HG03108 (cell line): ENCODE measurements around the gene NFAM1.

ENCODE experiments used
- ATAC-seq: cut with Tn5 transposase; IDR thresholded peaks from one replicate; pipeline ENCODE4 v1.9.1; 2021; ENCODE audit warnings: moderate library complexity; ENCODE audit not compliant: unreplicated experiment

The NFAM1 gene, protein sequence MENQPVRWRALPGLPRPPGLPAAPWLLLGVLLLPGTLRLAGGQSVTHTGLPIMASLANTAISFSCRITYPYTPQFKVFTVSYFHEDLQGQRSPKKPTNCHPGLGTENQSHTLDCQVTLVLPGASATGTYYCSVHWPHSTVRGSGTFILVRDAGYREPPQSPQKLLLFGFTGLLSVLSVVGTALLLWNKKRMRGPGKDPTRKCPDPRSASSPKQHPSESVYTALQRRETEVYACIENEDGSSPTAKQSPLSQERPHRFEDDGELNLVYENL

DNA sequence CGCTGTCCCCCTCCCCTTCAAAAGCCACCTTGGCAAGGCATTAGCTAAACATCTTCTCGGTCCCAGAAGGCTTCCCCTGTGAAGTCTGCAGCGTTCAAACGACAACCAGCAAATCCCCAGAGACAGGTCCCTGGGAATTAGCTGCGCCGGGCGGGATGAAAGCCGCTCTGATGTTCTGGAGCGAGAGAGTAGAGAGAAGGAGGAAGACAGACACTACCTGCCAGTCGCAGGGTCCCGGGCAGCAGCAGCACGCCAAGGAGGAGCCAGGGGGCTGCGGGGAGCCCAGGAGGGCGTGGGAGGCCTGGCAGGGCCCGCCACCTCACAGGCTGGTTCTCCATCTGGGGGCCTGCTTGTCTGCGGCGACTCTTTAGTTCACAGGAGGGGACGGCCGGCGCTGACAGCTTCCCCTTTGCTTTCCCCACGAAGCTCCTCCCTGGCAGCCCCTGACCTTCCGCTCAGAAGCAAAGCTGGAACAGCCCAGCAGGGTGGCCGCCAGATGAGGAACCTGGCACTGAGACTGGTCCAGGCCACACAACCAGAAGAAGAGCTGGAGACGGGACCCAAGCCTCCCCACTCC, at the start of gene NFAM1:
Gene NFAM1, minus strand, starts transcription at position 384 of the 577 bp plus-strand sequence. Its CDS starts 46 bp downstream, at position 338.
- no peak for ATAC-seq

DNA sequence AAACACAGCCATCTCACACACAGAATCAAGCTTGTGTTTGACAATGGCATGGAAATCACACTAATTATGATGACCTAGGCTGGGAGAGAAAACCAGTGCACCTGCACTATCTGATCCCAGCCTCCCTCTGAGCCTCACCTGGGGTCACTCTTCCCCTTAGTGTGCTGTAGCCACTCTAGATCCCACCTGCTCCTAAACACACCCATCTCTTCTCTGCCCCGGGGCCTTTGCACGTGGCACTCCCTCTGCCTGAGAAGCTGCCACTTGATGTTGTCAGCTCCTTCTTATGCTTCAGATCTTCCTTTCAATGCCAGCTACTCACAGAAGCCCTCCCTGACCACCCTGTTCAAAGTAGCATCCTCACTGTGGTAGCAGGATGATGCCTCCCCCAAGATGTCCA, 42.9 kb upstream of the NFAM1 start:
- no peak for ATAC-seq

DNA sequence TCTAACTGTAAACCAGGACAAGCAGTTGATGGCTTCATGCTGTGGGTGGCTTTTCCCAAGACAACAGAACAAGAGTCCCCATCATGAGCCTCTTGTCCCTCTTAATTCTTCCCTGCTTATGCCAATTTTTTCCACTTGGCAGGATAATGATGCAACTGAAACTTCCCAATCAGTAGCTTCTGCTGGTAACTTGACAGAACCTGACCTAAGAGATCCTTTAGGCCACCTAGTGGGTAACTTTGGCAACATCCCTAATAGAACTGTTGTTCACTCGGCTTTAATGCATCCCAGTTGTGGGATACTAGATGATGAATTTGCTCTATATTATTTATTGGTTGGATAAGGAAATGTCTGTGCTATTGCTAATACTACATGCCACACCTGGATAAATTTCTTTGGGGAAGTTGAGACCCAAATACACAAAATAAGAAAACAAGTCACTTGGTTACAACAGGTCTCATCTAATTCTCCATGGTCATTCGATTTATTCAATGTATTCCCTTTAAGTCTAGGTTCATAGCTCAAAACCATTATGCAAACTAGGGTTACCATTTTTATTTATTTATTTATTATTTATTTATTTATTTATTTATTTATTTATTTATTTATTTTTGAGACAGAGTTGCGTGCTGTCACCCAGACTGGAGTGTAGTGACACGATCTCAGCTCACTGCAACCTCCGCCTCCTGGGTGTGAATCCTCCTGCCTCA, 41.4 kb upstream of the NFAM1 start:
- no peak for ATAC-seq

DNA sequence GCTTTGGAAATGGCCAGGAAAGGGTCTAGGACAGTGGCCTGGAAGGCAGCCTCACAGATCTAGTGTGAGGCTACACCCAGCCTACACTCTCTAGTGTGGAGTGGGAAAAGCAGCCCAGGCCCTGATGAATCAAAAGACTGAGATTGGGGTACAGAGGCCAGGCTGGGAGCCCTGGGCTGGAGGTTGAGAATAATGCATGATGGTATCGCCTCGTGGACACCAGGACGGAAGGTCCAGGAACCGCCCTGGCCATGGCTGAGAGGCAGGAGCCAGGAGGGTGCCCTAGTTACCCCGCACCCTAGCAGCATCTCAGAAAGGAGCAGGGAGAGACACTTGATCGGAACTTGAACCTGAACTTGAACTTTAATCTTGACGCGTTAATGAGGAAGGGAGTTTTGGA, 40.5 kb upstream of the NFAM1 start:
- ATAC-seq: no peak

DNA sequence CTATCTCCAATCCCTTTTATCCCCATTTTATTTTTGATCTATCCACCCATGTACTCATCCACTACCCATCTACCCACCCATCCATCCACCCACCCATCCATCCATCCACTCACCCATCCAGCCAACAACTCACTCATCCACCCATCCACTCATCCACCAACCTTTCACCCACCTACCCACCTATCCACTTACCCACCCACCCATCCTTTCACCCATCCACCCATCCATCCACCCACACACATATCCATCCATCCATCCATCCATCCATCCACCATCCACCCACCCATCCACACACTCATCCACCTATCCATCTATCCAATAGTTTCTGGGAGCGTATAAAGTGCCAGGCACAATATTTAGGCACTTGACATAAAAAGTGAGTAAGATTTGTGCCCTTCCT, 39.2 kb upstream of the NFAM1 start:
- ATAC-seq: no peak

DNA sequence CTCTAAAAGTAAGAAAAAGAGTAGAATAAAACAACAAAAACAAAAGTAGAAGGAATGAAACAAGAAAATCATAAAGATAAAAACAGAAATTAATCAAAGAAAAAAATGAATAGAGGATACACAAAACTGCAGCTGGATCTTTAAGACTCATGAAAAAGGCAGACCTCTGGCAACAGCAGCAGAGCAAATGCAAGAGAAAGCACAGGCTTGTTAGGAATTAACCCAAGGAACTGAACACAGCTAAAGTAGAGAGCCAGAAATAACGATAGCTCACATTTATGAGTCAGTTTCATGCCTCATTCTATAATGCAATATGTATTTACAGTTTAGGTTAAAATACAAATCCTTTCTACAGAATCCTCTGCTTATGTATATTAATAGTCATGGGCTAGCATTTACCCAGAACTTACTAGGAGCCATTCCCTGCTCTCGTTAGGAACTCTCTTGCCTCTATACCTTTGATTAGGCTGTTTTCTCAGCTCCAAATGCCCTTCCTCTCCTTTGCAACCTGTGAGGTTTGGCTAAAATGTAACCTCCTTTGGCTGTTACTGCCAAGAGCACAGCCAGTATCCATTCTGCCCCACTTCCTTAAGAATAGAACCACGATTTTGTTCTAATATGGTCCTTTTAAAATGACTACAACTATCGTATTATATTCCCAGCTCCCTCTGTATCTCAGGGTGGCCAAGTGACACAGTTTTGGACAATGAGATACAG, 38.3 kb upstream of the NFAM1 start:
- ATAC-seq: no peak

DNA sequence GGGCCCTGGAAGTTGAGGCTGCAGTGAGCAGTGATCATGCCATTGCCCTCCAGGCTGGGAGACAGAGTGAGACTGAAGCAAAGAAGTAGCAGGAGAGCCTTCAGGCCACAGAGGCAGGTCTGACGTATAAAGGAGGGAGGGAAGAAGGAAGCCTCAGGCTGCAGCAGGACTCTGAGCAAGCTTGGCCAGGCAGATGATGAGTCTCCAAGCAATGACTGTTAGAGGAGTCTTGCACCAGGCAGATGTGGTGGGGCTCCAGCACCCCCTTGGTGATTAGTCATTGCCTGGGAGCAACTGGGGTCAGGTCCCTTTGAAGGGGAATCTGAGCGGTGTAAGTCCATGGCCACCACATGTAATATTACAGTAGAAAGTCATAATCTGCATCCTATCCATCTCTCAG, 36.6 kb upstream of the NFAM1 start:
- no peak for ATAC-seq

DNA sequence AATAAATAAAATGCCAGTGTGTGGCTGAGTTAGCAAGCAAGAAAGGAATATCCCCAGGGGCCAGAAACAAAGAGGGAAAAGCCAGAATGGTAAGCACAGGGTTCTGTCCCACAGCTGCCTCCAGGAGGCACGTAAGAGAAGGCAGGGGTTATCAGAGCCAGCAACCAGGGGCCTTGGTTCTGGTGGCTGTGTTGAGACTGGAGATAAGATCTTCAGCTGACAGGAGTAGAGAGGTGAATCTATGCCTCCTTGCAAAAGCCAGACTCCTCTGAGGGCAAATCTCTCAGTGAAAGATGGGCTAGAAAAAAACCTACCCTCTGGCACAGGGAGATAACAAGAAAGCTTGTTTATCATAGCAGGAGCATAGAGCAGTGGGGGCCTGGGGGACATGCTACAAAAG, 29.8 kb upstream of the NFAM1 start:
- no peak for ATAC-seq

DNA sequence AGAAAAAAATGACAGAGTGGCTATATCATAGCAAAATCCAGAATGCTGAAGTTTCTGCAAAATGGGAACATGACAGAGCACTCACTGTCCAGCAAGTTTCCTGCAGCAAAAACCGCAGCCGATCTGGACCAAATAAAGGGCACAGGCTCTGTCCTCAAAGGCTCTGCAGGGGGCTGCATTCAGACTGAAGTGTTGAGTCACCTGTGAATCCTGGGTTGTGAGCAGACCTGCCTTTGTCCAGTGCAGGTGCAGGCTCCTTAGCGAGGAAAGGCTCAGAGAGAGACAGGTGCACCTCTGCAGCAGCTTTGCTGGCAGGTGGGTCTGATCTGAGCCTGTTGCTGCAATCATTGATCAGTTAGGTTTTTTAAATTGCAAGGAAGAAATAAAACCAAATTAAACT, 29.3 kb upstream of the NFAM1 start:
- no peak for ATAC-seq

DNA sequence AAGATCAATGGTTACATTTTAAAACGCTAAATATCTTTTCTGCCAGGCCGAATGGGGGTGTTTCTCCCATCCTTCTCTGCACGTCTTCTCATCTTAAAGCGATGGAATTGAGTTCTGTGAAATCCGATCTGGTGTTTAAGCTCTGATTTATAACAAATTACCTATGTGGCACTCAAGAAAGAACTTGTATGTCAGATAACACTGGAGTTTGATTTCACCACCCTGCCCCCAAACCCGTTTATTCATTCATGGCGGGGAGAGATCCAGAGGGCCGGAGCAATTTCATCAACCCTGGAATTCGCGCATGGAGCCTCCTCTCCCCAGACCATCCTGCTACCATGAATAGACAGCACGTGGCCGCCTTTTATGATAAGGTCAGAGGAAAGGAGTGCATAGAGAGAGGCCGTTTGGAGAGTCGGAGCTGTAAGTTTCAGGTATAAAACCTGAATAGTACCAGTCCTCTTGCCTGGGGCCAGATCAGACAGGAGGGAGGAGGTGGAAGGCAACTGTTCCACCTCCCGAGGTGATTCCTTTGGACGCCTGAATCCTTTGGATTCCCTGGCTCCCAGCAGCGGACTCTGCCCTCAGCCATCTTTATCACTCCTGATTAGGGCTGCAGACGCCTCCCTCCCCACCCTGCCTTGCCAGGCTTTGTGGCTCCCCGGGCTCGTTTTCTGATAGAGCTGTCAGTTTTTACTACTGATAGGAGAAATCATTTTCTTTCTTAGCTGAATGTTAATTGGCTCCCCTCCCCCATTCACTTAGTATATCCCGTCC, 27.3 kb upstream of the NFAM1 start:
- no peak for ATAC-seq

DNA sequence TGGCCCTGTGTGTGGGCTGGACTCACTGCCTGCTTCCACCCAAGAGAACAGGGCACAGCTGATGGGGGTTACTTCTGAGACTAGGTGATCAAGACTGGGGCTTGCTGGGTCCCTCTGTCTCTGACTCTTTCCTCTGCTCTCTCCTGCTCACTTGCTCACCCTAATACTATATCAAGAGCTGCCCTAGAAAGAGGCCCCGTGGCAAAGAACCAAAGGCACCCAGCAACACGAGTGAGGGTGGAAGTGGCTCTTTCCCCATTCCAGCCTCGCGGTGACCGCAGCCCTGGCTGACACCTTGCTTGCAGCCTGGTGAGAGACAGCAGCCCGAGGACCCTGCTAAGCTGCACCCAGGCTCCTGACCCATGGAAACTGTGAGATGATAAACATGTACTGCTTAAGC, 20.7 kb upstream of the NFAM1 start:
- ATAC-seq: no peak

DNA sequence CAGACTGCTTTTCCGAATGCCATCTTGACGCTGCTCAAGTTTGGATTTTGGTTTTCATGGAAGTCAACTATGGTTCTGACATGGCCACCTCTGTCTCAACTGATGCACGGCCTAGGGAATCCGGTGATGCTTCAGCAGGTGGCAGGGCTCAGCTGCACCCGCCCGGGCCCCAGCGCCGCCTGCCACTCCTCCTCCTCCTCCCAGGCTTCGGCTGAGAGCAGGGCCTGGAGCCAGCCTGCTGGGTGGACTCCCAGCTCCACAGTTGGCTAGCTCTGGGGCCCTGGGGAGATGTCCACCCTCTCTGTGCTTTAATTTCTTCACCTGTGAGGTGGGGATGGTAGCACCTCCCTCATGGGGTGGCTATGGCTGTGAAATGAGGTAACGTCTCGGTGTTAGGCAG, 20.3 kb upstream of the NFAM1 start:
- ATAC-seq: no peak

DNA sequence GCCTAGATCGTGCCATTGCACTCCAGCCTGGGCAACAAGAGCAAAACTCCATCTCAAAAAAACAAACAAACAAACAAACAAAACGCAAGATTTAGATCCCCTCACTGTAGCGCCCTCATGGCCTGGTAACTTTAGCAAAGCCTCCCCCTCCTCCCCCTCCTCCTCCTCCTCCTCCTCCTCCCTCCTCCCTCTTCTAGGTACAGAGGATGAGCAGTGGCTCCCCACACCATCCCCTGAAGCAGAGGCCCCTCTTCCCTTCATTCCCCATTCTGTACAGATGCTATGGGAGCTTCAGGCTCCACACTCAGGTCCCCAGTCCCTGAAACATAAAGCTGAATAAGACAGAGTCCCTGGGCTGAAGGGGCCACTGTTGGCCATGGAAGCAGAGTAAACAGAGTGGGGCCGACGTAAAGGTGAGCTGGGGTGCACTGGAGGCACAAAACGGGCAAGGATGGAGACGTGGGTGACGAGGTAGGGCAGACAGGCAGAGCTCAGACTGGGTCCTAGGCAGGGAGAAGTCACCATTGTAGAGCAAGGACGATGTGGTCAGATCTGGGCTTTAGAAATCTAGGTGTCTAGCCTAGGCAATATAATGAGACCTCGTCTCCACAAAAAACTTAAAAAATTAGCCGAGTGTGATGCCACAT, 19.4 kb upstream of the NFAM1 start:
- no peak for ATAC-seq

DNA sequence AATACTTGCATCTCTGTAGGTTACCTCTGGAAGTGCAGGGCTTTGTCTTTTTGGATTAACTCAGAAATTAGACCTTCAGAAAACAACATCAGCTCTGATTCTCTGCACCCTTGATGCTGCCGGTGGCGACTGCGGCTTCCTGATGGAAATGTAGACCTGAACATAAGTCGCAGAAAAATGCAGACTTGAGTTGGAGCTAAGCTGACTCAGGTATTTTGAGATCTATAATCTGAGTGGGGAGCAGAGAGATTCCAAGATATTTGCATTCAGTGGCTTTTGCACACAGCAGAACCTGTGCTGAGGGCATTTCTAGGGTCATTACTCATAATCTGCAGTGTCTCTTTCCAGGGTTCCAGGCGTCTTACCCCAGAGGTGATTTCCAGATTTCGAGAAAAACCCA, 18.7 kb upstream of the NFAM1 start:
- no peak for ATAC-seq

DNA sequence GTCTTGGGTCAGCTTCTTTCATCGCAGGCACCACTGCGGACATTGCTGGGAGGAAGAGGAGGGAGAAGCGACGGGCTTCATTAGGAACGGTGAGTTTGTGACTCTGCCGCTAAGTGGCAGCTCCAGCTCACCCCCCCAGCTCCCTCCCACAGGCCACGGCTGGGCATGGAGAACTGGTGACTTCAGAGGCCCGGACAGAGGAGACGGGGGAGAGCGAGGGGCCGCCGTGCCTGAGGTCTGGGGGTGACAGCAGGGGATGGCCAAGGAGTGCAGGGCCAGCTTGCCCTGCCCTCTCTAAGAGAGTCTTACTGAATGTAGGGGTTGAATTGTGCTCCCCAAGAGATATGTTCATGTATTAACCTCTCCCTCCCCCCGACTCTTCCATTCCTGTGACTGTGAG, 13.9 kb upstream of the NFAM1 start:
- no peak for ATAC-seq

DNA sequence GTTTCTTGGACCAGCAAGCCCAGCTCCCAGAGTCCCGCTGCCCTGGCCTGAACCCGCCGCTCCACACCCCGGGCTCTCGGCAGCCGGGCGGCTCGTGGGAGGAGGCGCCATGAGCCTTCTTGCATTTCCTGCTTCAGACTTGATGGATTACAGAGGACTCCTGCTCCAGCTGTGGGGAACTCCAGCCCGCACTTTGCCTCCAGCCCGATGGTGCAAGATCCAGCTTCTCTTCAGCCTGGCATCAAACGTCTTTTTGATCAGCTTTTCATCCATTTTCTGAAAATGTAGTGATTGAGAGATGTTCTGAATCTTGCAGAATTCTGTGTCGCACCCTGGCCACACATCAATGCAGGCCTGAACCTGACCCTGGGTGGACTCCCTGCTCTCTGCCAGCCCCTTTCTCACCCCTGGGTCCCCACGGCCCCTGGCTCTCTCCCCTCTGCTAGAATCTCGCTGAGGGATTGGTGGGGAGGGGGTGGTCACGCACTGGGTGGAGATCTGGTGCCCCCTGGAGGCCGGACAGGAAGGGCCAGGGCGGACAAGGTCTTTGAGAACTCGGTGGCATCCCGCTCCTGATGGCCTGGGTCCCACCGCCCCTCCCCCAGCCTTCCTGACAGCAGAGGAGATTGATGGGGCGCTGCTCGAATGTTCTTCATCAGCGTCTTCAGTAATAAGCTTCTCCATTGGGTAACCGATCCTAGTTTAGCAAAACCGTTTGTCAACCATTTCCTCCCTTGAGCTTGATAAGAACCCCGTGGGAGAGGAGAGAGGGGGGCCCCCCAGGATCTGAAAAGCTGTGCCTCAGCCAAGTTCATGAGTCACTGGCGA, 12.1 kb upstream of the NFAM1 start:
- no peak for ATAC-seq

DNA sequence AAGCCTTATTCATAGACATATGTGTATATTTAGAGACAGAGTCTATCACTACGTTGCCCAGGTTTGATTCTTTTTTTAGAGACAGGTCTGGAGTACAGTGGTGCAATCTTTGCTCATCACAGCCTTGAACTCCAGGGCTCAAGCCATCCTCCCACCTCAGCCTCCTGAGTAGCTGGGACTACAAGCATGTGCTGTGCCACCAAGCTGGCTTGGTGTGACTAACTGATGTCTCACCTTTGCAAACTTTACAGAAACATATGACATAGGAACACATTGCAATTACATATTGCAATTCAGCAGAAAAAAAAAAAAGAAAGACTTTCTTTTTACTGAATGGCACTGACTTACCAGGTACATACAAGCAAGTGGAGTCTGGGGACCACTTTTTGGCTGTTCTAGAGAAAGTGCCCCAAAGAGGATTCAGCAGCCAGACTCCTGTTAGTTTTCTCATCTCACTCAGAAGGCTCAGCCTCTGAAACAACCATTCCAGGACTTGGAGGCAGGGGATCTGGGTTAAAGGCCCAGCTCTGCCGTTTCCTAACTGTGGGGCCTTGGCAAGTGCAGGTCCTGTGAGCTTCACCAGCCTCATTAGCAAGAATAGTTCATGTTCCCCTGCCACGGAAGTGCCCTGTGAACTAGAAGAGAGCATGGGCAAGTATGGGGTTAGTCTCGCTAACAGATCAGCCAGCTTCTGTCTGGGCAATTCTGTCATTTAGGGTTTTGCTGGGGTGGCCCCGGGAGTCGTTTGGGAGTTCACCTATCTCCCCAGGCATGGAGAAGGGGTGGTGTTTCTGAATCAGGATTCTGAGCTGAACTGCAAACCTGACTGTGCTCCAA, 11.3 kb upstream of the NFAM1 start:
- no peak for ATAC-seq

DNA sequence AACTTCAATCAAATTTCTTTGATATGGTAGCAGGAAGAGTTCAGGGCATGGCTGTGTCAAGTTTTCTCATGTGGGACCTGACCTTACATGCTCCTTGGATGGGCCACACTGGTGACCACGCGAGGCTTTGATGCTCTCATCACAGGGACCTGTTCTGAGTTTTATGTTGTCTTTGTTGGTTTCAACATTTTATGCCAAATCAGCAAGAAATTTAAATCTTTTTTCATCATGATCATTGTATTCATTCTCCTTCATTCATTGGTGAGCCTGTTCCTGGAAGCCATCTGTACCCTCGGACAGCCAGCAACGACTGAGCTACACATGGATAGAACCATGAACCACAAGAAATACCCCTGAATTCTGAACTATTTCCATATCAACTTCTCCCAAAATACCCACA, 10.5 kb upstream of the NFAM1 start:
- ATAC-seq: no peak

DNA sequence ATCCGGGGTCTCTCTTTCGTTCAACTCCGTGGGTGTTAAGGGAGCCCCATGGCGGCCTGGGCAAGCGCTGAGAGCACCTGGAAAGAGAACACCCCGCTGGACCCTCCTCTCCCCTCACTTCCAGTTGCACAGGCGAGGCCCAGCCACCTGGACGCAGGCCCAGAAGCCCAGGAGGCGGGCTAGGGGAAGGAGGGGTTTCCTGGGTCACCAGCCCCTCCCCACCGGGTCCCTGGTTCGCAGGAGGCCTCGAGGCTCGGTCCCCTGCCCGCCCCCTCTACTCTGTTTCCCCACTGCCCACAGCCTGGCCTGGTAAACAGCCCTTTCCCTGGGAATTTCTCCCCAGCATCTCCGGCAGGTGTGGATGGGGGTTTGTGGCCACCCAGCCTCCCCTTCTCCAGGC, 8.5 kb upstream of the NFAM1 start:
- ATAC-seq: no peak
